GM21717 (cell line): ENCODE data around the gene GSN.

Experiments used
- ATAC-seq: cut with Tn5 transposase; IDR thresholded peaks from one replicate; pipeline ENCODE4 v1.9.1; 2021; ENCODE audit warnings: mild to moderate bottlenecking, moderate library complexity; ENCODE audit not compliant: unreplicated experiment

Gene GSN

GRCh38 chr9:121242959-121243346 lies 25.0 kb upstream of the GSN start:
- no peak for ATAC-seq

GRCh38 chr9:121246821-121247561 lies 21.0 kb upstream of the GSN start:
- no peak for ATAC-seq

GRCh38 chr9:121249563-121249962 lies 18.4 kb upstream of the GSN start:
- ATAC-seq: no peak

GRCh38 chr9:121252104-121252851 lies 15.7 kb upstream of the GSN start:
- no peak for ATAC-seq

DNA sequence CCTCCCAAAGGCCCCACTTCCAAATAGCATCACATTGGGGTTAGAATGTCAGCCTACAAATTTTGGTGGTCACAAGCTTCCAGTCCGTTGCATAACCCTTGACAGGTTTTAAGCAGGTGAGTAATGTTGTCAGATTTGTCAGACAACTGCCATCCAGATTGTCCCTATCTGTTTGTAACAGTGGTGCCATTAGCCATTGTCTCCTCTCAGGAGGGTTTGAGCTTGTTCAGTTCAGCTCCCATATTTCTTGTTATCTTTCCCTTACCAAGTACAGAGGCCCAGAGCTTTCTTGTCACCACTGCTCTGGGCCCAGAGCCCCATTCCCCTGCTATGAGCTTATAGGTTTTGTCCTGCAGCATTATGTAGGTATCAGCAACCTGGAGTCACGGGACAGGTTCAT lies 14.8 kb upstream of the GSN start:
- ATAC-seq: no peak

DNA sequence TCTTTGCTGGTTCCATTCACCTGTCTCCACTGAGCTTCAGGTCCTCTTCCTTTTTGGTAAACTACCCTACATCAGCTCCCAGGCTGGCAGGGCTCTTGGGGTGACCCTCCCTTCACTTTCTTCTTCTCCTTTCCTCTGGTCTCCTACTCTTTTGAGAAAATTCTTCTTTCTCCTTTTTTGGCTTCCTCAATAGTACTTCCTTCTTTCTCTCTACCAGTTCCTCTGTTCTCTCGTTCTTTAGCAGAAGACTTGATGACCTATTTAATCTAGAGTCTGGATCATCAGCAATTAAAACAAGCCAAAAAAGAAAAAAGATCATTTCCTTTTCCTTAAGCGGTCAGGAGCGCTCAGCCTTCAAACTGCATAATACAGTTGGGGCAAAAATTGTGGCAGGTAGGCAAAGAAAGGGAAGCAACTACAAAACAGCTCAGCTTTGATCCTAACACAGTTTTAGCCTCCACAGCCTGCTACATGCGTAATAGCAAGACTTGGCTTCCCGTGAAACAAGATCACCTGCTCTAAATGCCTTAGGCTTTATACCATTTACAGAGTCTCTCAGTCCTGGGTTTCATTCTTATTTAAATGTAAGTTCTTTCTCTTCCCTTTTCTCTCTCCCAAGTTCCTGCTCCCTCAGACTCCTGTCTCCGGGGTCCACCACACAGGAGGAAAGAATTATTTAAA lies 14.0 kb upstream of the GSN start:
- ATAC-seq: no peak

GRCh38 chr9:121259498-121259897 lies 8.5 kb upstream of the GSN start:
- no peak for ATAC-seq

- ATAC-seq: no peak
Measured at GRCh38 chr9:121259935-121260334, 8.0 kb upstream of the GSN start.

GRCh38 chr9:121260457-121261106 lies 7.4 kb upstream of the GSN start:
- no peak for ATAC-seq

- ATAC-seq: no peak
Measured at GRCh38 chr9:121261107-121261460, 6.9 kb upstream of the GSN start.

GRCh38 chr9:121261755-121262154 lies 6.2 kb upstream of the GSN start:
- ATAC-seq: no peak

DNA sequence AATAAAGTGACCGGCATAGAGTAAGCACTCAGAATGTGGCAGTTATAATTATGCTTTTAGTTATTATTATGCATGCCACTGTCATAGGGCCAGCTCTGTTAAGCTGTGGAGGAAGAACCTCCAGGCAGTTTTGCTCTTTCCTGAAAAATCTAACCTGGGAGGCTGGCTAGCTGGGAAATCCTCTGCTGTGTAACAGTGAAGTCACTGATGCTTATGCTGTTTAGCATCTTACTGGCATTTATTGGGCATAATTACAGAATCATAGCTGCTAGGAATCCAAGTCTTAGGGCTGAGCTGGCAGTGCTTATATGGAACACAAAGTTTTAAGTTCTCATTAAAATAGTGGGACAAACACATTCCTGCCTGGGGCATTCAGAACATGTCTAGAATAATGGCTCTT lies 5.5 kb upstream of the GSN start:
- no peak for ATAC-seq

GRCh38 chr9:121262953-121263352 lies 5.0 kb upstream of the GSN start:
- ATAC-seq: no peak

DNA sequence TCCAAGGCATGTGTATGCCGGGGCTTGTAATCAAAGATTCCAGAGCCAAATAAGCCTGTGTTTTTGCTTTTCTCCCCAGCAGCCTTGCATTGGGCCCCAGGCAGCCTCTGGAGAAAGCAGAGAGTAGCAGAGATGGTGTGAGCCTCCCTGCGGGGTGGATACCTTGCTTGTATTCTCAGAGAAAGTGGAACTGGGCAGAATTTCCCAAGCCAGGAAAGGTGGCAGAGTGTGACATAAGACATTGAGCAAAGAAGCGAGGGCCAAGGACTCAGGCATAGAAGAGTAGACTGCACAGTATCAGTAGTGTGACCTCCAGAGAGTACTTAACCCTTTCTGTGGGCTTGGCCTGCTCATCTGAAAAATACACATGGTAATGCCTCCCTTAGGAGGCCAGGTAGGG lies 1.6 kb upstream of the GSN start:
- ATAC-seq: no peak

DNA sequence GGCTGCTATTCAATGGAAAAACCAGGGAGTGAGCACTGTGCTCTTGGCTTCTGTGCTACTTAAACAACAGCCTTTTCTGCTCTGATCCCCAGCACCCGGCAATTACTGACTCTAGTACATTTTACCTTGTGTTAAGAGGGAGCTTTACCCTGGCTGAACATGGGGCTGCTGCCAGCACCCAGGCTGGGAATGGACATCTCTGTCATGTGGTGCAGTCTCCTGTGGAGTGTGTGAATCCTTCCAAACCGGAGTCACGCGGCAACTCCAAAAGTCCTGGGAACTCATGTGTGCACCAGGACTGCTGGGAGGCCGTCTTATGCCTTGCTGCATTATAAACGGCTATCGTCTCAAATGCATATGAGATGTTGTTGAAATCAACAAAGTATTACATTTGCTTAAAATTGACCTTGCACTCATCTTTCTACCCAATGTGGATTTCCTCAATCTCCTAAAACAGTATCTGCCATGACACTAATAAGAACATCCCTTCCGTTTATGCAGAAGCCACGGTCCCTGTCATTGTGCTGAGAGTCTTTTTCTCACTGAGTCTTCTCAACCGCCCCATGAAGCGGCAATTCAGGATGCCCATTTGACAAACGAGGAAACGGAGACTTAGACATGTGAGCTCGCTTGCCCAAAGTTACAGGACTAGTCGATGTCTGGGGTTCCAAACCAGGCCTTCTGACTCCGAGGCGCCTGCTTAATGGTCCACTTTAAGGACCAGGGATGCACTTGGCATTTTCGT lies 884 bp upstream of the GSN start:
- no peak for ATAC-seq

DNA sequence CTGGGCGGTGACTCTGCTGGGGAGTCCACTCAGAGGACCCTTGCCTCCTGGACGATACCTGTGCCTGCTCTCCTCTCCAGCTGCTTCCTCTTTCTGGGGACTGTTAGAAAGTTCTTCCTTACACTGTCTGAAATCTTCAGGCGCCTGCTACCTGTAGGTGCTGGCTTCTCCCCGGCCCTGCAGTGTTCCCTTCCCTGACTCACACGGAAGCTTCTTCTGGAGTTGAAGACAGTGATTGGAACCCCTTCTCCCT lies 562 bp downstream of the GSN start:
- ATAC-seq: peak; percentile 45

DNA sequence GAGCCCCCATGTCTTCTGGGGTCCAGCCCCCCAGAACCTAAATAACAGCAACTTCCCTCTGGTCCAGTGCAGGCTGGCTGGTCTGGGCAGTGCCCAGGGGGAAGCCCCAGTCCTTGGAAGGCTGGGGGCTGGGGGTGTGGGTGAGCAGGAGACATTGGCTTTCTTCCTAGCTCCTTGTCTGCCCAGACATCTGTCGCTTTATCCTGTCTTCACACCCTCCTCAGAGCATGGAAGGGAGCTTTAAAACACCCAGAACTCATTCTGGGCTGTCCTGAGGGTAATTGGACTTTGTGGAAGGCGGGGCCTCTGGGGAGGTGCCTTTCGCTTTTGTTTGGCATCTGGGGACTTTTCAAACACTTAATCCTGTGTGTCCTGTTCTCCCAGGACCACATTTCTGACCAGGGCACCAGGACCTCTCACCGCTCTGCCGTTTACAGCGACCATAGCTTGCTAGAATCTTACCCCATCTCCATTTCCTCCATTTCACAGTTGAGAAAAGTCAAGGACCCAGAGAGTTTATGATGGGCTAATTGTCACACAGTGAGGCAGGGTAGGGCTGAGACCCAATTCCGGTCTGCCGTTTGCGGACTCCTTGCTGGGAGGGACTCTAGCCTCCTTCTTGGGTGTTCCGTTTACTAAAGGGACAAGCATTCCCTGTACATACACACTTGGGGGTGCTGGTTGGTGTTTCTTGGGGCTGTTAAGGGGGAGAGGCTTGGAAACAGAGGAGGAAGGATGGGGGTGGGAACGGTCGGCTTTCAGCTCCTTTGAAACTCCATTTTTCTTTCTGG lies 1.1 kb downstream of the GSN start:
- peak; percentile 15 for ATAC-seq

GRCh38 chr9:121269642-121270254 lies 1.8 kb downstream of the GSN start:
- ATAC-seq: no peak

- ATAC-seq: no peak
Measured at GRCh38 chr9:121271368-121272341, 3.7 kb downstream of the GSN start.
